ENCODE measurements around the gene JPH3.

- no peak for TF ChIP-seq POLR2A (IDR thresholded peaks at IDR 0.05; ENCODE audit: low read length)
- TF ChIP-seq GATA1 (IDR thresholded peaks at IDR 0.05; ENCODE audit: low read depth, low read length), result no peak
Observed at GRCh38 chr16:87709677-87710076, 107.4 kb downstream of the JPH3 start.
